Ecto neural progenitor cell (in vitro differentiated cells): Measurements from ENCODE around the gene SLC39A11.
"Not testable (repeated sequence)": the region's sequence is repeated elsewhere in the genome, so short reads cannot be mapped to it uniquely, and the experiment has no call there.

Experiments
- DNase-seq: peaks from one replicate; pipeline ENCODE4 v3.0.0-alpha.2; 2018; ENCODE audit warnings: low spot score

SLC39A11 gene

DNA sequence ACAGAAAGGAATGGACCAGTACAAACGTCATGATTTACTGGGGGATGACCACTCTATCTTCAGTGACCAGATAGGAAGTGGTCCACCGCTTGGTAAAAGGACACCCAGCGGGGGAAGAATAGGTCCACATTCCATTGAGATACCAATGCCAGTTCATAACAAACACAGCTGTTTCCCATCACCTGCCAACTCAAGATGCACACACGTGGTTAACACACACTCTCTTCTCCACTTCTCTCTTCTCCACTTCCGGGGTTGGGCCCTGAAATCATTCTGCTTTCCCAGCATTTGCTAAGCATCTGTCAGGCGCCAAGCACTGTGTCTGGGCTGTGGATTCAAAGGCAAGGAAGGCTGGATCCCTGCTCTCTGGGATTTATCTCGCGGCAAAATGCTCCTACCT, 175.5 kb downstream of the SLC39A11 start:
- no peak for DNase-seq

DNA sequence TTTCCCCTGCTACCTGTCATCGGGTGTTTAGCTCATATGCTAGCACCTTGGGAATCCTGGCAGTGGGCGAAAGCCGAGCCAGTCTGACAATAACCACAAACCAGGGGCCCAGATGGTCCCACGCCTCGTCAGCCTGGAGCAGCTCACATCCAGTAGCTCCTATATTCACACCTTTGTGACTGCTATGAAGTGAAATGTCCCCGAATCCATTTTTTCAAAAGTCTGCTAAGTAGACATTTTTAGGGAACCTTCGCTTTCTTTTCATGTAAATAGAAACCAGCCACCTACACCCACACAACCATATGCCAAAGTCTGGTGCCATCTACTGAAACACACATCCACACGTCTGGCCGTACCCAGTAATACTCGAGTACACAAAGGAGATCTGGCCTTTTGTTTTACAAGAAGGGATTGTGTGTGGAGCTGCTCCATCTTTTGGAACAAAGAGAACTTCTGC, 176.8 kb downstream of the SLC39A11 start:
- DNase-seq = no peak

DNA sequence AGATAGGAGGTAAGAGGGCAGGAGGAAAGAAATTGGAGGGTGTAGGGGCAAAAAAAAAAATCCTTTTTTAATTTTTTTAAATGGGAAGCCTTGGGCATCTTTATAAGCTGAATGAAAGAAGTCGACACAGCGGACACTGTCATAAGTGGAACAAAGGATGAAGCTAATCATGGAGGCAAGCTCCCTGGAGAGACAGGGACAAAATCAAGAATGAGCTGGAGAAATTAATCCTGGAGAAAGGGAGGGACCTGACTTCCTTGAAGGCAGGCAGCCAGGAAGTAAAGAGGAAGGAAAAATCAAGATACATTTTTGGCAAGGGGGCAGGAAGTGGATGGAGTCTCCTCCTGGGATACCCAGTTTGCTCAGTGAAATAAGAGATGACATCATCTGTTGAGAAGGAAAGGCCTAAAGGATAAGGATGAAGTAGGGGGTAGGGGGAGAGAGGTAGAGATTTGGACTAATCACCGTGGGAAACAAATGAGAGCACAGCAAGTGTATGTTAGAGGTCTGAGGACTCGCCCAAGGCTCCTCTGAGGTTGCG, 179.3 kb downstream of the SLC39A11 start:
- no peak for DNase-seq

DNA sequence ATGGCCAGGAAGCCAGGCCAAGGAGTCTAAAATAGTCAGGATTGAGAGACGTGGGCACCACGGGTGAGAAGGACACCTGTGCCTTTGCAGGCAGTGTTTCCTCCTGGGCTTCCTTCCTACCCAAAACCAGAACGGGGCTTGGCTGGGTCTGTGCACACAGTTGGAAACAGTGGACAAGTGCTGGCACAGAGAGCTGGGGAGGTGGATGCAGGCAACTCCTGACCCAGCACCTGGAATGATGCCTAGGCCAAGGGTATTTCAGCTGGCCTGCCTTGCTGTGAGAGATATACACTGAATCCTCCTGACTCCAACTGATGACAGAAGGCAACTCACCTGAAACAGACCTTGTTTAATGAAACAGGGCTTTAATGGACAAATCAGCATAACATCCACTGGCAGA, 186.2 kb downstream of the SLC39A11 start:
- DNase-seq = no peak

DNA sequence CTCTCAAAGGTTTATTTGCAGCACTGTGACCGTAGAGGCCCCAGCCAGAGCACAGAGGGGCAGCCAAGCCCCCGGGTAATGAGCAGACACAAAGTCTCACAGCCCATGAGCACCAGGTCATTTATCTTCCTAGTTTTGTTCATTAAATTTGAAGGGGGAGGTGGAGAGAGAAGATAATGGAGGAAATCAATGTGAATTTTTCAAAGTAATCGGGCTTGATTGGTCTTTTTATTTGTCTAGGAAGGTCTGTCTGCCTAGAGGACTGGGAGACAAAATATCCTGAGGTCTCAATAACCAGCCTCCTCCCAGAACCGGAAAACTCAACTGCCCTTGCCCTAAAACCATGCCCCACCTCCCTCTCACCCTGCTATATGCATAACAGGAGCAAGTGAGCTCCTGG, 189.0 kb downstream of the SLC39A11 start:
- DNase-seq = no peak

DNA sequence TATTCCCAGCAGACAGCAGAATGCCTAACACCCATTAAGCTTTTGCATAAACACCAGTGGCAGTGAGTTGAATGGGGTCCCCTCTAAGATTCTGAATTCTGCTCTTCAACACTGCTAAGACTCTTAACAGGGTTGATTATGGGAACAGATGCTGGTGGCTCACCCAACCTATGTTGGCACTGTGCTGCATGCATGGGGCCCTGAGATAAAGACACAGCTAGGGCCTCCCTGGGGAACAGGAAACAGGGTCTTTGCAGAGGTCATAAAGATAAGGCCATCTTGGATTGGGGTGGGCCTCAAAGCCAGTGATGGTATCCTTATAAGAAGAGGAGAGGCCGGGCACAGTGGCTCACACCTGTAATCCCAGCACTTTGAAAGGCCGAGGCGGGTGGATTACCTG, 190.8 kb downstream of the SLC39A11 start:
- DNase-seq = no peak

DNA sequence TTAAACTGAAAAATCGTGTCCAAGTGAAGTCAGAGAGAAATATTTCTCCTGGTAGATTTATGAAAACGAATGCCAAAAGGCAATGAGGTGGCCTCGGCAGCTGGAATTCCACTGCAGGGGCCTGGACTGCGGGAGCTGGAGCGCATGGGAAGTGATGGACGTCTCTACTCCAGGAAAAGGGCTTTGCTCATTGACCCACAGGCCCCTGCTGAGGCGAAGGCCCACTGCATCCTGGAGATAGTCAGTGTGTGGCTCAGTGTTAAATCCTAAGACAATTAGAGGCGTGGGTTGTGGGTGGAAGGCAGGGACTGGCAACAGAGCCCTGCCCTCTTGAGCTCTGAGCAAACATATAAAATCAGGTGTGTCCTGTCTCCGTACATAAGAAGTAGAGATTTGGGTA, 191.4 kb downstream of the SLC39A11 start:
- no peak for DNase-seq

DNA sequence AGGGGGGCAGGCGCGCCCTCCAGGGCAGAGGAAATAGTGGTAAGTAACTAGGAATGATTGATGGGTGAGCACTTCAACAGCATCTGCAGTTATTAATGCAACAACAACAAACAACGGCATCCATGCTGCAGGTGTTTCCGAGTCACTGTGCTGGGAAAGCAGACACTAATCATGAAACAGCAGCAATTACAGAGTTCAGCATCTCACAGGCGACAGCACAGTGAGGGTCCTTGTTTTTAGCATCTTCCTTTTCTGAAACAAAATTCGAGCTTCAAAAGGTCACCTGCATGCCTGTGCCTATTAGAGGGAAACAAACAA, 191.9 kb downstream of the SLC39A11 start:
- DNase-seq = no peak

DNA sequence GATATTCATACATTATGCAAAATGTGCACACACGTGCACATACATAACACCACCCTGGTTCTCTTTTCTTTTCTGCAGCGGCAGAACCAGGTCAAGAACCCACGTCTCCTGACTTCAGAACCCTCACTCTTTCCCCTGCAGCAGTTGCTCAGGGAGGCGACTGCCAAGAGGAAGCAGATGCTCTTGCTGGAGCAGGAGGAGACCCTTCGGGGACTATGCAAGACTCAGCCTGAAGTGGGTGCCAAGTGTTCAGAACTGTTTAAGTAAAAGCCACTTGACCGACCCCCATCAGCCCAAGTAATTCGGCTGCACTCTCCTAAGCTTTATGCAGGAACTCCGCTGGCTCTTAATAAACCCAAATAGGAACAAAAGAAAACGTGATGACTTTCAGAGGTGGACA, 193.8 kb downstream of the SLC39A11 start:
- no peak for DNase-seq

DNA sequence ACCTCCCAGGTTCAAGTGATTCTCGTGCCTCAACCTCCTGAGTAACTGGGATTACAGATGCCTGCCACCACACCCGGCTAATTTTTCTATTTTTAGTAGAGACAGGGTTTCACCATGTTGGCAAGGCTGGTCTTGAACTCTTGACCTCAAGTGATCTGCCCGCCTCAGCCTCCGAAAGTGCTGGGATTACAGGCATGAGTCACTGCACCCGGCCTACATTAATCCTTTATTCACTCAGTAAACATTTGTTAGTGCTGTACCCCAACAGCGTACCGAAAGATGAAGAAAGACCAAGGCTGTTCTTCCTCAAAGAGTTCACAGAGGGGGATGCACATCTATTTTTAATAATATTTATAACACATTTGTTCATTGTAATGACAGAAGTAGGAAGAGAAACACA, 196.2 kb downstream of the SLC39A11 start:
- not testable (repeated sequence) for DNase-seq

DNA sequence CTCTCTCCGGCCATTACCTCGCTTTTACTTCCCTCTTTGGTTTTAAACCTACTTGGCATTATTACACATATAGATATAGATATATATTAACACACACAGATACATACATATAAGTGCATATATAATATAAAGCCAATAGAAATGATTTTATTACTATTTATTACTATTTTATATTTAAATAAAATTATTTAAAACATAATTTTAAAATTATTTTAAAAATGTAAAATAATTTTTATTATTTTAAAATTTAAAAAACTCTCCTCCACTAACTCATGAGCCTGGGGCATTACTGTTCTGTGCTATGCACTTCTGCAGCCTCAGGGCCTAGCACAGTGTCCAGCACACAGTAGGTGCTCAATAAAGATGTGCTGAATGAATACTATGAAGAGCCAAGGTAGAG, 200.9 kb downstream of the SLC39A11 start:
- DNase-seq = no peak

DNA sequence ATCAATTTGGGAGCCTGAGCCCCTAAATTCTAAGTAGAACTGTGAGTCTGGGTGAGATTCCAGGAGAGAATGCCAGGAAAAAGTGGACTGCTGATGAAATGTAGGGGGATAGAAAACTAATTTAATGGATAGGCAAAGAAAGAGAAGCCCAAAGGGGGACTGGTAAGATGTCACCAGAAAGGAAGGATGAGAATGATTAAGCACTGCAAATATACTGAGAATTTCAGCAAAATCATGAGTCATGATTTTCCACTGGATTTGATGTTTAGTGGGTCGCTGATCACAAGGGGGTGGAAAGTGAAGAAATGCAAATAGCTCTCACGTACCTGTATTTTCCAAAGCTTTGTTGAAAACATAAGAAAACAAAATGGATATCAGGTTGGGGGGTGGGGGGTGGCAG, 201.8 kb downstream of the SLC39A11 start:
- DNase-seq = no peak

DNA sequence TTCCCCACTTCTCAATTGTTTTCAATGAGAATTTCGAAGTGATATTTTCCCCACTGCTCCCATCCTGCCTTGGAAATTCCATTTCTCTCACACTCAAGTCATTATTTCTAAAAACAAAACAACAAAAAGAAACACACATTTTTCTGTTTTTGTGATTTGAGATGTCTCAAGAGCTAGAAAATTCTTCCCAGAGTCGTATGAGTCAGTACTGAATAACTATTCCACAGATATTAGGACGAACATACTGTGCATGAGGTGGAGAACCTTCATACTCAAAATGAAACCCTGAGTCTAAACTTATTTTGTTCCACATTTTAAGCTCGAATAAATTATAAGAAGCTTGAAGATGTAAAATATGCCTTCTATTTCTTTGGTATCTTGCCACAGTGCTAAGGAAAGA, 204.6 kb downstream of the SLC39A11 start:
- DNase-seq = no peak

DNA sequence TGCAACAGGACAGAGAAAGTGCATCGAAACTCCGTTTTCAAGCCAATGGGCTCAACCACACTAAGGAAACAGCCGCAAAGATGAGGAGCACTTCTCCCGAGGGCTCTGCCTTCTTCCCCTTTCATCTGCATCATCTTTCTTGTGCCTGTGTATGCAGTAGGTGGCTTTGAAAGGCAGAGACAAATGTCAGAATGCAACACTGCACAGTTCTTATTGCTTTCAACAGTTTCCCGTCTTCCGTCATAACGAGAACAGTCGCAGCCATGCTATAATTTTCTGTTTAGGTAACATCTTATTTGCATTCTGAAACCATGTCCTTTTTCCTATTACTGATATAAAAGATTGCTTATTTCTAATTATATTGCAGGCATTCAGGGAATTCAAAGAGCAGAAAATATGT, 205.2 kb downstream of the SLC39A11 start:
- DNase-seq = no peak

DNA sequence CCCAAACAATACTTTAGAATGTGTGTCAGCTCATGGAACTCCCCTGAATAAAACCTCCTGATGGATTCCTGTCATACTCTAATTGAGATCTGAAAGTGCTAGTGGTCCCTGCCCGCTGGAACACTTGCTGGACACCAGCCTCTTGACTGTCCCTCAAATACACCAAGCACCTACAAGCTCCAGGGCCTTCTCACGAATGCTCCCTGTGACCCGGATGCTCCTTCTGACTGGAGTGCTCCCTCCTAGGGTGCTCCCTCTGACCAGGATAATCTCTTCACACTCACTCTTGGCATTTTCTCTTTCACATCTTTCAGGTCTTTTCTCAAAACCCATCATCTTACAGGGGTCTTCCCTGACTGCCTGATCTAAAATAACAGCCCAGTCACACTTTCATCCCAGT, 205.9 kb downstream of the SLC39A11 start:
- DNase-seq = no peak

DNA sequence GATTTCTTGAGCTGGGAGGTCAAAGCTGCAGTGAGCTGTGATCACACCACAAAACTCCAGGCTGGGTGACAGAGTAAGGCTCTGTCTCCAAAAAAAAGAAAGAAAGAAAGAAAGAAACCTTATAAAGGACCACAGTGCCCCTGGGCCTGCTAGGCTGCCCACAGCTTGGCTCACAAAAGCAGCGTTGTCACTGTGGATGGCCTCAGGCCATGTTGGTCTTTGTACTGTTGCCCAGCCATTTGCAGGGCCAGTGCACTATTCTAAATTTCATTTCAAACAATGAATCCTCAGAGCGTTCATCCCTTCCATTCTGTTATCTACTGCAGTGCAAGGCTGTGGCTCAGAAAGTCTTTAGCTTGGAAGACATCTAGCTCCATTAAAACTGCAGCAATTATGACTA, 208.4 kb downstream of the SLC39A11 start:
- no peak for DNase-seq

DNA sequence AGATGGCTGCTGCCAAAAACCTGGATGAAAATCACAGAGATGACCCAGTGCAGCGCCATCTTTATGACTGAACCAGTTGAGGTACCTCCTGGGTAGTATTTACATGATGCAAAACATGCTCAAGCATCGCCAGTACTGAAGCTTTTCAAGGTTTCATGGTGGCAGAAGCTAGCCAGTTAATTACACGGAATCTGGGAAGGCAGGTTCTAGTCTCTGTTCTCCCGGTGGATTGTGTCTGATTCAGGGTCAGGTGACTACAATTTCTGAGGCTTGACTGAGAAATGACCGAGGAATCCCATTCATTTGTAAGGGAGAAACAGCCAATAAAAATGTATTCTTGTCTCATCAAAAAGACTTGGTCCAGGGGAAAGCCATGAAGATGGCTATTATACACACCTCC, 209.1 kb downstream of the SLC39A11 start:
- no peak for DNase-seq

DNA sequence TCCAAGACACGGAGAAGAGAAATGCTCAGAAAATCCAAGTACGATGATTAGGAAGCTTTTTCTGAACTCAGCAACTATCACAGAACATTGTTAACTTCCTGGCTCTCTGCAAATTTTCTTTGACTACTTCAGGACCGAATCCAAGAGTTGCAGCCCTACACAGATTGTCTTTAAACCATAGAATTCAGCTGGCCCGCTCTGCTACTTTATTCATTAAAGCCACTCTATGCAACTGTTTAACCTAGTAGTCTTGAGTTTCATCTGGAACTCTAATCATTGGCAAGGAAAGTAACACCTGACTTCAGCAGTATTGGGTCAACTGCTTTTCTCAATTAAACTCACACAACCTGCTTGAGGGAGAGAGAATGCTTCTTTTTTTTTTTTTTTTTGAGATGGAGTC, 210.1 kb downstream of the SLC39A11 start:
- DNase-seq = no peak

DNA sequence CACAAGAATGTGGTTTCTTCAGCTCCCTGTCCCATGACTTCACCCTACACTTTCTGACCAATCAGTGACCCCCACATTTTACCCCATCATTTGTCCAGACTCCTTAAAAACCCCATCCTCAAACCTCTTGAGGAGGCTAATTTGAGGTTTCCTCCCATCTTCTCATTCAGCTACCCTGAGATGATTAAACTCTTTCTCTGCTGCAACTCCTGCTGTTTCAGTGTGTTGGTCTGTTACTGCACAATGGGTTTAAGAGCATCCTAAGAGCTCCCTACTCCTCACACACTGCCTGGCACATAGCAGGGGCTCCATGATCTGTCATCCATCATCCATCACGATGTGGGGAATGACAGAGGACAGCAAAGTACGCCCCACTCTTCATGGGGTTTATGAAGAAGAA, 212.6 kb downstream of the SLC39A11 start:
- DNase-seq = no peak

DNA sequence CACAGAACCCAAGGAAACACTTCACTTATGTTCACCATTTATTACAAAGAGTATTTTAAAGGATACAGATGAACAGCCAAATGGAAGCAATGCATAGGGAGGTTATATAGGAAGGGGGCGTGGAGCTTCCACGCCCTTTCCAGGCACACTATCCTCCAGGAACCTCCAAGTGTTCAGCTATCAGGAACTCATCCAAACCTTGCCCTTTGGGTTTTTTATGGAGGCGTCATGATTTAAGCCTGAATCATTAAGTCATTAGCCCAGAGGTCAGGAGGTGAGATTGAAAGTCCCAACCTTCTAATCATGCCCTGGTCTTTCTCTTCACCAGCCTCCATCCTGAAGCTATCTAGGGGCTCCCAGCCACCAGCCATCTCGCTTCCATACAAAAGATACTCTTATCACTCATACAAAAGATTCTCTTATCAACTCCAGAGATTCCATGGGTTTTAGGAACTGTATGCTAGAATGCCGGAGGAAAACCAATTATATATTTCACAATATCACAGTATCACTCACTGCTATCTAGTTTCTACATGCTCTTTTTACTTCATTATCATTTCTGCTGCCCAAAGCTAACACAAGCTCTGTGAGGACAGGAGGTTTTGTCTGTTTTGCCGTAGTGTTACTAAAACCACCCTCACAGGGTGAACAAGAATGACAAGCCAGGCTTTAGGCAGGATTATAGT, 213.4 kb downstream of the SLC39A11 start:
- no peak for DNase-seq

DNA sequence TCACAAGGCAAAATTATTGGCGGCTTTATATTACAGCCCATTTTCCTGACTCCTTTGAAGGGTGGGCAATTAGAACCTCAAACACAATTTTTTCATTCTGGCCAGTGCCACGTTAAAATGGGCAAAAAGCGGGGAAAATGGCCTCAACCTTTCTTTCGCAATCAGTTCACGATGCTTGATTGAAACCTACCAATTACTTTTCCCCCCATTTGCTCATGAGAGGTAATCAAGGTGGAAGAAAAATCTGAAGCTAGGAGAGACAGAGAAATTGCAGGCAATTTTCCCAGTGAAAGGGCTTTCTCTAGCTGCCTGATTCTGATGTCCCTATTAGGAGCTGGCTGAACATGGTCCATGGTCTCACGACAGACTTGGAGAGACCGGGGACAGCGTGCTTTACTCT, 215.1 kb downstream of the SLC39A11 start:
- no peak for DNase-seq

DNA sequence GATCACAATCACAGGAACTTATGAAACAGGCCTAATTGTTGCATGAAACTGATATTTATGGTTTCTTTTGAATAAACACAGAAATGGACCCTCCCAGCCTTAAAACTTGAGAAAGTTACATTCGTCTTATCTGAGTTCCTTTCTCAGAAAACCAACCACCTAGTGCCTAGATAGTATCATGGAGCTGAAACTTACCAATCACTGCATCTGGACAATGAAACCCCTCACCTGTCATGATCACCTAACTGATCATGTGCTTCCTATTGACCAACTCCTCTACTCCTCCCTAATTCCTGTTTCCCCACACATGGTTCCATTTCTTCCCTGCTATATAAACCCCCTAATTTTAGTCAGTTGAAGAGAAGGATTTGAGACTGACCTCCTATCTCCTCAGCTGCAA, 216.1 kb downstream of the SLC39A11 start:
- DNase-seq = no peak

DNA sequence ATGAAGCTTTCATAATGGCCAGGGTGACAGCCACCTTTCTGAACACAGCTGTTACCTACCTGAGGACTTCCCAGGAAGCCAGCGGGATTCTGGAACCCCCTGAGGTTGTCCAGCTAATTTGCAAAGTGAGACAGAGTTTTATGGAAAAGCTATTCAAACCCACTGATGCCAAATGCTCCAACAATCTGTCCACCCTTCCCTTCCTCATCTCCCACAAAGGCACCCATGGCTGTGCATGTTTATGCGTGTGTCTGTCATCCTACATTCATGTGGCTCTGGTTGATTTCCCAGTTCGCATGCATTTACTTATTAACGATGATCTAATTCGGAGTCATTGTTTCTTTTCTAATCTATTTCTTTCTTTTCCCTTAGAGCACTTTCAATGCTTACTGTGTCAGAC, 217.1 kb downstream of the SLC39A11 start:
- DNase-seq = no peak

DNA sequence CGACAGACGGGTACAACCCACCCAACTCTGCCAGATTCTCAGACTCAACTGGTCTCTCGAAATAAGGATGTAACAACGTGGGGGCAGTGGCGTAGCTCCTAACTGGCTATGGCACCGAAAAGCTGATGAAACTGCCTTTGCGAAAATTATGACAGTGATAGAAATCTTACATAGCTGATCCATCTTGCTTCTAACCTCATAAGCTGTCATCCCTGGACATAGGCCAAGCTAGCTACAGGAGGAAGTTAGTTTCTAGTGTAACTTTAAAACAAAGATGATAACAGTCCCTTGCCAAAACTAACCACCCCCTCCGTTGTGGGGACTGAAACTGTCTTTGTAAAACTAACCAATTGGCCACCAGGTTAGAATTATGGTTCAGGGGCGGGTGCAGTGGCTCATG, 220.1 kb downstream of the SLC39A11 start:
- no peak for DNase-seq
